HG03139 (cell line): Measurements from ENCODE around the gene CTBP2.

ENCODE experiments used
- ATAC-seq: cut with Tn5 transposase; IDR thresholded peaks from one replicate; pipeline ENCODE4 v1.9.1; 2021; ENCODE audit not compliant: unreplicated experiment

Gene CTBP2

DNA sequence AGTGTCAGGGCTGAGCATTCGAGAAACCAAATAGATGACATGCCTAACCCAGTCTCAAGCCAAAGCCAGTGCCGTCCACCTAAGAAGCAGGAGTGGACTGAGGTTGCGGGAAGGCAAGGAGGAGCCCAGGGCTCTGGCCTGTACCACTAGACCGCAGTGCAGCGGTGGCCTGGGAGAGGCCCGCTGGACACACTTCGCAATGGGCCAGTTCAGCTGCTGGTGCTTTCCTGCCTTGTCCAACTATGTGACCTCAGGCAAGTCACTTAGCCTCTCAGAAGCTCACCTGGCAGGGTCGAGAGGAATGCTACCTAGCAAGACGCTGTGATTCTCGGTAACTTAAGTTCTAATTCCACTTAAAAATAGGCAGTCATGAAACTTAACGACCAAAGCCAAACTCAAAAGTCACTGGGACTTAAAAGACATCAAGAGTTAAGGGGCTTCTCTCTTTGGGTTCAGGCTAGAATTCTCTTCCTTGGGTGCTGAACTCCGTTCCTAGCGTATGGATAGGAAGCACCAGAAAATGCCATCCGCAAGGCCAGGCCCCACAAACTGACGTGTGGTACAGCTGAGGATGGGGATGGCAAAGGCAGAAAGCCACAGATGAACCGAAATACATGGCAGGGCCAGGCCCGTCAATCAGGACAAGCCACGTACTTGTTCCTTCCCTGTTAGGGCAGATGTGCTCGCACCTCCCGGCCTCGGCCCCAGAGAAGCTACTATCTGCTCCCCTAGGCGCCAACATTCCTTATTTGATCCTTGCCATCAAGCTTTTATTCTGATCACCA, 34.2 kb downstream of the CTBP2 start:
- no peak for ATAC-seq

GRCh38 chr10:125124907-125125306, 35.5 kb downstream of the CTBP2 start:
- no peak for ATAC-seq

GRCh38 chr10:125124115-125124487, 36.3 kb downstream of the CTBP2 start:
- no peak for ATAC-seq

DNA sequence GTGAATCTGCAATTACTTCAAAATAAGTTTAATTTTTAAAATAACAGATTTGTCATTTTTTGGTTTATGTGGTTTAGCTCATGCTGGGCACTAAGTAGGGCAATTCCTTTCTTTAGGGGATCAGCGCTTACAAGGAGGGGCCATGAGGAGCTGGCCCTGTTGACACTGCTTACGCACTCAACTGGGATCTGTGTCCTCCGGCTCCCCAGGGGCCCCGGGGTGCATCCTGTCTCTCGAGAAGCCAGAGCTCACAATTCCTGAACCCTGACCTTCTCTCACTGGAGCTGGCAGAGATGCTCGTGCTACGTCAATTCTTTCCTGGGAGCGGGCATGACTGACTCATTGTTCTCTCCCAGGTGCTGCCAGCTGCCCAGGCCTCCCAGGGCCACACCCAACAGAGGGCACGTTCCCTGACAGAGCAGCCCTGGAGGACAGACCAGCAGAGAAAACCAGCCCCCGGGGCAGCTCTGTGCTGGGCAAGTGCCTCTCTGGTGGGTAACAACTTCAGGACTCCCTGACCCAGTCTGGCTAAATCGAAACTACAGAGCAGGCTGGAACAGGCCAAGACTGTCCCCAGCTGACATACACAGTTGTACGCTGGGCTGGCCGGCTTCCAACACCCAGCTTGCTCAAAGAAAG, 36.8 kb downstream of the CTBP2 start:
- ATAC-seq: no peak

- no peak for ATAC-seq
Observed at GRCh38 chr10:125122566-125122965, 37.8 kb downstream of the CTBP2 start.

DNA sequence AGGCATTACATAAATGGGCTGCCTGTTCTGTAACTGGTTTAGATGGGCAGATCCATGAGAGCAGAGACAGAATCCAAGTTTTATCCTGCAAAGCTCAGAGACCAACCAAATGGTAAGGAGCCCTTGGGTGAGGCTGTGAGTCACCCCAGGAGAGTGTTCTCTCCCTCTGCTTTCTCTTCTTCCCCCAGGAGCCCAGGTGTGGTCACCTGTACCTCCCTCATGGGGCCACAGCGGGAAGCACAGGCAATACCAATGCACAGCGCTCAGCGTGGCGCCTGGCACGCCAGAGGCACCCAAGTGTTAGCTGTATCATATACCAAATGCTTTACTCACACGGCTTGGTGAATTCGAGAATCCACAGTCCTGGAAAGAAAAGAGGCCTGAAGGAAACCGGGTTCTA, 39.4 kb downstream of the CTBP2 start:
- no peak for ATAC-seq

DNA sequence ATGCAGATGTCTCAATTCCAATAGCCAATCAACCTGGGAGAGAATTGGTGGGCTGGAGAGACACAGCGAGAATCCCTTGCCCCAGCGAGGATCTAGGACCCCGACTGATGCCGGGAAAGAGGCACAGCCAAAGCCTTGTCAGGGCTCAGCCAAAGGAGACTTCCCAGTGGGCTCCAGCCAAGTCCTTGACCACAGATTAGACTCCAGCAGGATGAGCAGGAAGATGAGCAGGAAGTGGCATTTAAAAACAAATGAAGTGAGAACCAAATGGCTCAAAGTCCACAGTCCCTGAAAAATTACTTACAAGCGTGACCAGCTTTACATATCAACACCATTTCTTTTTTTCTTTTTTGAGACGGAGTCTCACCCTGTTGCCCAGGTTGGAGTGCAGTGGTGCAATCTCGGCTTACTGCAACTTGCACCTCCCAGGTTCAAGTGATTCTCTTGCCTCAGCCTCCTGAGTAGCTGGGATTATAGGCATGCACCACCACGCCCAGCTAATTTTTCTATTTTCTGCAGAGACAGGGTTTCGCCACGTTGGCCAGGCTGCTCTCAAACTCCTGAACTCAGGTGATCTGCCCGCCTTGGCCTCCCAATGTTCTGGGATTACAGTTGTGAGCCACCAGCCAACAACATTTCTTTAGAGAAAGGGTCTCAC, 40.2 kb downstream of the CTBP2 start:
- ATAC-seq: no peak

GRCh38 chr10:125118701-125119100, 41.7 kb downstream of the CTBP2 start:
- no peak for ATAC-seq

GRCh38 chr10:125118011-125118611, 42.3 kb downstream of the CTBP2 start:
- ATAC-seq: no peak

DNA sequence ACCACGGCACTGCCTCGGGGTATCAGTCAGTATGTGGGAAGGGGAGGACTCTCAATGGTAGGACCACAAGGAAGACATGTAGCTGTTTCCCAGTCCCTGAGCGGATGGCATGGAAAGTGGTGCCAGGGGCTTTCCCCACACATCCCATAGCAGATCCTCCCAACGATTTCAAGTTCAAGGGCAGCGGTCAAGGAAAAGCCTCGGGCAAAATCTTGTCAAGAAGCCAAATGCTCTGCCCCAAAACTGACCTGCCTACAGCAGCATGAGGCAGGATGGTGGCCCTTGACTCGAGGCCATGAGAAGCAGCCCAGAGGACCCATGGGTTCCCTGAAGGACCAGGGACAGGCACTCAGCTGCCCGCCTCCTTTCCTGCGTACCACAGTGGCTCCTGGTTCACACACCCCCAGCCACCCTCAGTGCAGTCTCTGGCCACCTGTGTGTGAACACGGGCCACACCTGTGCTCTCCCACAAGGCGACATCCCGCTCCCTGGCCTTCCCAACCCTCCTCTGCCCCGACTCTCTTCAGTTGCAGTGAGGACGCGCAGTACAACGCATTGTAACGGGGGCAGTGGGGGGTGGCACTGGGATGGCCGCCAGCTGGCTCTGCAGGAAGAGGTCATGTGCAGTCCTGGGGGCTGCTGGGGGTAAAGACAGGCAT, 43.6 kb downstream of the CTBP2 start:
- ATAC-seq: no peak

DNA sequence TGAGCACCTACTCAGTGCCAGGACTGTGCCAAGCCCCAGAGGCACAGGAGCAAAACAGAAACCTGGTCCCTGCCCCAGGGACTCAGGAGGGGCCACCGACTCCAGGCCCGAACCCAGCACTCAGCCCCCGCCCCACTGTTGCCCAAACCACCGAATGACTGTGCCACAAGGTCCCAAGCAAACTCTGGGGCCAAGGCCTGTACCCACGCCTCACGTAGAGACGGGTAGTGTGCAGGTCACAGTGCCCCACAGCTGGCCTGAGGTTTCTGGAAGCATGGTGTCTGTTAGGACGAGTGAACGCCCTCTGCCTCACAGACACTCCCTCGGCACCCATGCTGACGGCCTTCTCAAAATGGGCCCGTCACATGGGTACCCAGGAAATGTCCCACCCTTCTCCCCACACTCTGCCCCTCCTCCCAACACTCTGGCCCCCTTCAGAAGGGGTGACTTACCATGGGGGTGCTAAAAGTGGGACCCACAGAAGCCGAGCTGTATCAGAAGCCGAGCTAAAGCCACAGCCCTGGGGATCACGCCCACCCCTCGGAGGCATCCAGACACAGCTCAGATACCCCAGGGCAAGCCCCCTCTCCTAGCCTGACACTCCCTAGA, 44.2 kb downstream of the CTBP2 start:
- no peak for ATAC-seq

DNA sequence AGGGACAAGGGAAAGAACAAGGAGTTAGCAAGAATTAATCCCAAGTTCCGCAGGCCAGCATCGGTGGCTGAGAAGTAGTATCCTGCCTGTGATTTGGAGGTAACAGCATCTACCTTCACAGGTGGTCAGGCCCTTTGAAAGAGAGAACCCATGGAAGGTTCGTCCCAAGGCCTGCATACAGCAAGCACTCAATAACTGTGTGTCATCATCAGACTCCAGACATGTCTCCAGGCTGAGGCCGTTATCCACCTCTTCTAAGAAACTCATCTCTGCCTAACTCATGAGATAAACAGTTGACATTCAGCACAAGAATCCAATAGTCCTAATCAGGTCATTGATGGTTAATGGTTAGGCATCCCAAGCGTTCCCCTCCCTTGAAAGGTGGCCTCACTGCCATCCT, 45.0 kb downstream of the CTBP2 start:
- no peak for ATAC-seq

GRCh38 chr10:125114761-125115391, 45.5 kb downstream of the CTBP2 start:
- ATAC-seq: no peak

DNA sequence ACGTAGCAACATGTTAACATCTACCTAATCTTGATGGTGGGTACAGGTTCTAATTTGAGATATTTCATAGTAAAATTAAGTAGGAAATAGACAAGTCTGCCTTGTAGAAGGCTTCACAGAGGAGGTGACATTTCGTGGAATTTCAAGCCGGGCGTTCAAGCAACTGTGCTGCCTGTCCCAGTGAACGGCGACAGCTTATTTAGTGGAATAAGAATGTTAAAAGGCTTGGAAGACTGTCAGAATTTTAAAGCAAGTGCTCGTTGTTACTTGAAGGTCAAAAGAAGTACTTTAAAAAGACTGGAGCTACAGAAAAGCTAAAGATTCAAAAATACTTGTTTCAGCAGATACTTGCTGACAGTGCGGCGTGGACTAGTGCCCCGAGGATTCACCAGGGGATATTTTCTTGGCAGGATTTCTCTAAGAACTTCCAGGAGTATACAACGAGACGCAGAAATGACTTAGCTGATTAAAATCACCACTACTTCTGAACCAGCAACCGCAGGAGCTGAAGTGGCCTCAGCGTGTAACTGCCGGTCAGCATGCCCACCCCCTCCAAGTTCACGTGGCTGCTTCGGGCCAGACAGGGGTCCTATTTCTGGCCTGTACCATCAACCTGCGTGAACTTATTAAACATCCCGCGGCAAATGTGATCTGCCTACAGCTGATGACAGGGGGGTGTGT, 46.5 kb downstream of the CTBP2 start:
- ATAC-seq: no peak

GRCh38 chr10:125112697-125113494, 47.5 kb downstream of the CTBP2 start:
- no peak for ATAC-seq

DNA sequence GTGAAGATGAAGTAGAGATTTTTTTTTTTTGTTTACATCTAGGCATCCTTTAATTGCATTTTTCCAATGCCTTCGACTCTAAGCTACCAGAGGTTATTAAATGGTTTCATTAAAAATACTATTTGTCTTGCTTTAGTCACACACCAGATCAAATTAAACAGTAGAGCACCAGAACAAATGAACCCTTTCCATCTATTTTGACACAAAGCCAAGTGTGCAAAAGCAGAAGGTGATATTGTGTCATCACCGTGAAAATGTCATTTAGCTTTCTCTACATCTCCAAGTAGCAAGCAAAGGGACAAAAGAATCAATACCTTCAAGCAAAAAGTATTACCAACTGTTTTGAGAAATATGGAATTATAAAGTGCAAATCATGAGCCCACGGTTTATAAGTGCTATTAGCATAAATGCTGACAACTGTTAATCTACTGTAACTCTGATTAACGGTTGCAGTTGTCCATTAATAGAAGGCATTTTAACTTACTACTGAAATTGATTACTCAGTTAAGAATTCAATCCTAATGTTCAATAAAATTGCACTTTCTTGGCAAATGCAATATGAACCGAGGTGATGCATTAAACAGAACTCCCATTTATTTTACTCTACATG, 49.1 kb downstream of the CTBP2 start:
- no peak for ATAC-seq

DNA sequence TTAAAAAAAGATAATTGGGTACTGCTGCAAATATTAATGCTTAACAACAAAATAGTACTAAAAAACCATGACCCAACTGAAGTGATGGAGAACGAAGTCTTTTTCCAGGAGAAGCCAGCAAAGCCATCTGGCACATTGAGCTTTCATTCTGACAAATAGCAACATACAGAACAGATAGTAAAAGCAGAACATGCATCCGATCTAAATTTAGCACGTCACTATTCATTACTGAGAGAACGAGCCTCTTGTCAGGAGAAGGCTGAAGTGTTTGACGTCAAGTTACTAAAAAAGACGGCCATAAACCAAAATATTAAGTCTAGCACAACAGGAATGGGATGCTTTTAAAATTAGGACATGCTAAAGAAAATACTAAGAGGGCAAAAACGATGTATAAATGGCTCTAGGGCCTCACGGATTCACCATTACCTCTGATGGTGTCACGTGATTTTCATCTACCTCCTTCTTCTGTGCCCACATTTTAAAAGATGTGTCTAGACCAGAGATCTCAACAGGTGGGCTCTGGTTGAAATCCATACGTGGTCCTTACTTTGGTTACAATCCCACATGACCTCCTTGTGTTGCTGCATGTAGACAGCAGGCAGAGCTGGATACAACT, 52.3 kb downstream of the CTBP2 start:
- no peak for ATAC-seq
